Measurements from ENCODE around the gene FAM184B.

FAM184B gene

GRCh38 chr4:17633600-17633999 lies 147.8 kb downstream of the FAM184B start:
- H3K4me3 Mint-ChIP-seq: no peak overlapping the region
- H3K27ac Mint-ChIP-seq (ENCODE audit: low read depth): no peak overlapping the region
- H3K9me3 Mint-ChIP-seq: no peaks in the 10 kb centered on the region
- H3K4me1 Mint-ChIP-seq: peaks cover 9% of the 10 kb centered on the region
- no peaks in the 10 kb centered on the region for H3K27me3 Mint-ChIP-seq
- DNase-seq (ENCODE audit: low spot score in 2 of 2) (no peak), ATAC-seq (replicated peaks; ENCODE audit: extremely low read depth, poor library complexity, severe bottlenecking) (no peak)
- peaks cover 51% of the 10 kb centered on the region for H3K36me3 Mint-ChIP-seq (ENCODE audit: insufficient read depth)

GRCh38 chr4:17630228-17630627 lies 151.2 kb downstream of the FAM184B start:
- DNase-seq (ENCODE audit: low spot score in 2 of 2): no peak
- Mint-ChIP-seq H3K9me3 (no peaks in the 10 kb centered on the region), H3K27me3 (no peaks in the 10 kb centered on the region), H3K36me3 (ENCODE audit: insufficient read depth) (peaks cover 69% of the 10 kb centered on the region), H3K4me3 (no peak overlapping the region), H3K27ac (ENCODE audit: low read depth) (no peak overlapping the region), H3K4me1 (peaks cover 24% of the 10 kb centered on the region)
- ATAC-seq (replicated peaks; ENCODE audit: extremely low read depth, poor library complexity, severe bottlenecking): no peak

- Mint-ChIP-seq H3K4me3 (no peak overlapping the region), H3K9me3 (no peaks in the 10 kb centered on the region), H3K4me1 (peaks cover 32% of the 10 kb centered on the region), H3K36me3 (ENCODE audit: insufficient read depth) (peaks cover 82% of the 10 kb centered on the region), H3K27me3 (no peaks in the 10 kb centered on the region), H3K27ac (ENCODE audit: low read depth) (peak overlapping the region; percentile 8)
- no peak for ATAC-seq (replicated peaks; ENCODE audit: extremely low read depth, poor library complexity, severe bottlenecking)
- no peak for DNase-seq (ENCODE audit: low spot score in 2 of 2)
These were observed 156.6 kb downstream of the FAM184B start for GRCh38 chr4:17624821-17625220.

- DNase-seq (ENCODE audit: low spot score in 2 of 2) (no peak), ATAC-seq (replicated peaks; ENCODE audit: extremely low read depth, poor library complexity, severe bottlenecking) (no peak)
- Mint-ChIP-seq H3K27ac (ENCODE audit: low read depth) (no peak overlapping the region), H3K9me3 (no peaks in the 10 kb centered on the region), H3K36me3 (ENCODE audit: insufficient read depth) (peaks cover 88% of the 10 kb centered on the region), H3K4me1 (peaks cover 31% of the 10 kb centered on the region), H3K27me3 (no peaks in the 10 kb centered on the region), H3K4me3 (no peak overlapping the region)
These were observed 157.9 kb downstream of the FAM184B start for GRCh38 chr4:17623451-17624001.

GRCh38 chr4:17619416-17620105 lies 161.9 kb downstream of the FAM184B start:
- no peaks in the 10 kb centered on the region for H3K27me3 Mint-ChIP-seq
- H3K4me3 Mint-ChIP-seq: no peak overlapping the region
- DNase-seq (ENCODE audit: low spot score in 2 of 2) (no peak), ATAC-seq (replicated peaks; ENCODE audit: extremely low read depth, poor library complexity, severe bottlenecking) (no peak)
- peaks cover 40% of the 10 kb centered on the region for H3K4me1 Mint-ChIP-seq
- peaks cover 73% of the 10 kb centered on the region for H3K36me3 Mint-ChIP-seq (ENCODE audit: insufficient read depth)
- H3K9me3 Mint-ChIP-seq: no peaks in the 10 kb centered on the region
- H3K27ac Mint-ChIP-seq (ENCODE audit: low read depth): peak overlapping the region; percentile 3

GRCh38 chr4:17618926-17619325 lies 162.5 kb downstream of the FAM184B start:
- DNase-seq (ENCODE audit: low spot score in 2 of 2) (no peak), ATAC-seq (replicated peaks; ENCODE audit: extremely low read depth, poor library complexity, severe bottlenecking) (no peak)
- Mint-ChIP-seq H3K27ac (ENCODE audit: low read depth) (peak overlapping the region; percentile 3), H3K4me3 (no peak overlapping the region), H3K27me3 (no peaks in the 10 kb centered on the region), H3K4me1 (peaks cover 40% of the 10 kb centered on the region), H3K36me3 (ENCODE audit: insufficient read depth) (peaks cover 73% of the 10 kb centered on the region), H3K9me3 (no peaks in the 10 kb centered on the region)

GRCh38 chr4:17616283-17616682 lies 165.1 kb downstream of the FAM184B start:
- Mint-ChIP-seq H3K4me3 (peak overlapping the region; percentile 79), H3K27me3 (no peaks in the 10 kb centered on the region), H3K27ac (ENCODE audit: low read depth) (peak overlapping the region; percentile 74), H3K36me3 (ENCODE audit: insufficient read depth) (peaks cover 50% of the 10 kb centered on the region), H3K4me1 (peaks cover 38% of the 10 kb centered on the region), H3K9me3 (no peaks in the 10 kb centered on the region)
- no peak for ATAC-seq (replicated peaks; ENCODE audit: extremely low read depth, poor library complexity, severe bottlenecking)
- DNase-seq (ENCODE audit: low spot score in 2 of 2): no peak

- Mint-ChIP-seq H3K4me3 (peak within 1 kb of the TSS; percentile 95), H3K36me3 (ENCODE audit: insufficient read depth) (peaks cover 37% of the 10 kb centered on the region), H3K9me3 (no peaks in the 10 kb centered on the region), H3K4me1 (peaks cover 38% of the 10 kb centered on the region), H3K27me3 (no peaks in the 10 kb centered on the region), H3K27ac (ENCODE audit: low read depth) (peak within 1 kb of the TSS; percentile 98)
- ATAC-seq (replicated peaks; ENCODE audit: extremely low read depth, poor library complexity, severe bottlenecking): peak; percentile 93
- peak; percentile 89 for DNase-seq (ENCODE audit: low spot score in 2 of 2)
These were observed 166.8 kb downstream of the FAM184B start, which contains the start of gene MED28 for GRCh38 chr4:17614416-17615299. Gene MED28 (plus strand): TSS chr4:17614641. CDS start chr4:17614655, 14 bp downstream.

GRCh38 chr4:17613761-17614415 lies 167.5 kb downstream of the FAM184B start:
- H3K4me1 Mint-ChIP-seq: peaks cover 32% of the 10 kb centered on the region

GRCh38 chr4:17605236-17605635 lies 176.2 kb downstream of the FAM184B start:
- no peak for ATAC-seq (replicated peaks; ENCODE audit: extremely low read depth, poor library complexity, severe bottlenecking)
- Mint-ChIP-seq H3K27ac (ENCODE audit: low read depth) (peak overlapping the region; percentile 72), H3K27me3 (no peaks in the 10 kb centered on the region), H3K36me3 (ENCODE audit: insufficient read depth) (peaks cover 35% of the 10 kb centered on the region), H3K4me3 (no peak overlapping the region), H3K9me3 (no peaks in the 10 kb centered on the region), H3K4me1 (no peaks in the 10 kb centered on the region)
- DNase-seq (ENCODE audit: low spot score in 2 of 2): no peak

More at GRCh38 chr4:17613761-17614415, 167.5 kb downstream of the FAM184B start:
- Mint-ChIP-seq H3K27ac (ENCODE audit: low read depth) (peak overlapping the region; percentile 98), H3K9me3 (no peaks in the 10 kb centered on the region), H3K36me3 (ENCODE audit: insufficient read depth) (peaks cover 29% of the 10 kb centered on the region), H3K27me3 (no peaks in the 10 kb centered on the region), H3K4me3 (peak overlapping the region; percentile 95)
- ATAC-seq (replicated peaks; ENCODE audit: extremely low read depth, poor library complexity, severe bottlenecking) (peak; percentile 48), DNase-seq (ENCODE audit: low spot score in 2 of 2) (no peak)

GRCh38 chr4:17599826-17600225 lies 181.6 kb downstream of the FAM184B start:
- Mint-ChIP-seq H3K9me3 (no peaks in the 10 kb centered on the region), H3K27me3 (no peaks in the 10 kb centered on the region), H3K4me1 (no peaks in the 10 kb centered on the region), H3K36me3 (ENCODE audit: insufficient read depth) (peaks cover 47% of the 10 kb centered on the region), H3K27ac (ENCODE audit: low read depth) (no peak overlapping the region), H3K4me3 (no peak overlapping the region)
- no peak for ATAC-seq (replicated peaks; ENCODE audit: extremely low read depth, poor library complexity, severe bottlenecking)
- no peak for DNase-seq (ENCODE audit: low spot score in 2 of 2)

GRCh38 chr4:17597517-17597916 lies 183.9 kb downstream of the FAM184B start:
- H3K27ac Mint-ChIP-seq (ENCODE audit: low read depth): no peak overlapping the region
- peaks cover 2% of the 10 kb centered on the region for H3K4me1 Mint-ChIP-seq
- H3K36me3 Mint-ChIP-seq (ENCODE audit: insufficient read depth): peaks cover 54% of the 10 kb centered on the region
- ATAC-seq (replicated peaks; ENCODE audit: extremely low read depth, poor library complexity, severe bottlenecking) (no peak), DNase-seq (ENCODE audit: low spot score in 2 of 2) (no peak)
- no peaks in the 10 kb centered on the region for H3K9me3 Mint-ChIP-seq
- H3K27me3 Mint-ChIP-seq: no peaks in the 10 kb centered on the region
- H3K4me3 Mint-ChIP-seq: no peak overlapping the region

Data from central memory CD8-positive, alpha-beta T cell (primary cell).